A549 (cell line): ENCODE measurements around the gene SCYGR1. TPM values are rescaled to one million over a fixed set of nuclear protein-coding genes. Genes with fewer than 3 reads are reported as not detected.

Experiments
- ATAC-seq, 2 experiments: fragments of 200-7000 bp in 1 of 2; fragments of >200 bp in 1 of 2; cut with Nextera tagmentation in 1 of 2; cut with Tn5 transposase in 1 of 2; 3 replicates each; pipeline versions ENCODE4 v1.8.0 to v1.9.1; 2018 to 2020; ENCODE audit warnings: mild to moderate bottlenecking in 1 of 2, moderate library complexity in 1 of 2
- CTCF ChIA-PET: fragments of 300-600 bp; sonication (Branson Sonifier 250); formaldehyde crosslinking; extraction: SDS; loops from one replicate; lab custom pipeline; 2021; ENCODE audit warnings: antibody characterized with exemption, inconsistent platforms; lab: Yijun Ruan, JAX
- POLR2A ChIA-PET: fragments of 350-600 bp; formaldehyde crosslinking; extraction: SDS; loops from one replicate; lab custom pipeline; 2021; ENCODE audit warnings: antibody characterized with exemption, inconsistent platforms; lab: Yijun Ruan, JAX
- DNase-seq, 2 experiments: peaks; one replicate each; pipeline versions ENCODE4 v3.0.0 to v3.0.0-alpha.2; 2011 to 2016; ENCODE audit warnings: low read depth in 1 of 2, low spot score in 1 of 2
- FAIRE-seq: peaks from 2 replicates; lab custom pipeline; 2011; peaks lifted over from hg19 to GRCh38; lab: Jason Lieb, UNC
- H3K27ac ChIP-seq, 2 experiments: fragments of >200 bp; sonication (Bioruptor Twin); formaldehyde crosslinking; 3 replicates each; pipeline ENCODE4 v1.5.1; 2016 to 2017
- H3K4me1 ChIP-seq: fragments of >200 bp; sonication (Bioruptor Twin); formaldehyde crosslinking; 3 replicates; pipeline ENCODE4 v1.6.1; 2016
- H3K4me2 ChIP-seq: fragments of >200 bp; sonication (Bioruptor Twin); formaldehyde crosslinking; 3 replicates; pipeline ENCODE4 v1.6.1; 2016
- H3K4me3 ChIP-seq: fragments of >200 bp; sonication (Bioruptor Twin); formaldehyde crosslinking; 3 replicates; pipeline ENCODE4 v1.5.1; 2016
- H3K9me3 ChIP-seq: fragments of >200 bp; sonication (Bioruptor Twin); formaldehyde crosslinking; 3 replicates; pipeline ENCODE4 v1.6.1; 2016
- BCL3 ChIP-seq: fragments of >200 bp; sonication (Bioruptor Twin); formaldehyde crosslinking; IDR thresholded peaks from 3 replicates; pipeline ENCODE4 v1.6.1; 2016
- BHLHE40 ChIP-seq: IDR thresholded peaks from 2 replicates; pipeline ENCODE4 v1.6.1; 2012; ENCODE audit warnings: low read depth, low read length, inconsistent platforms
- HES2 ChIP-seq: fragments of >200 bp; sonication (Bioruptor Twin); formaldehyde crosslinking; IDR thresholded peaks from 2 replicates; pipeline ENCODE4 v1.6.1; 2016
- HOXB5 ChIP-seq: fragments of 250-450 bp; sonication (Bioruptor Pico); IDR thresholded peaks from 2 replicates; pipeline ENCODE4 v1.5.0; 2020; ENCODE audit warnings: mild to moderate bottlenecking, moderate library complexity
- POLR2A ChIP-seq: IDR thresholded peaks from 2 replicates; pipeline ENCODE4 v1.6.1; 2012; ENCODE audit warnings: mild to moderate bottlenecking, low read length
- RCOR1 ChIP-seq: fragments of 150-350 bp; IDR thresholded peaks from 2 replicates; pipeline ENCODE4 v1.6.1; 2014; ENCODE audit warnings: antibody characterized with exemption, low read length, low read depth
- RNF2 ChIP-seq: fragments of 200-600 bp; sonication (generic); IDR thresholded peaks from 2 replicates; pipeline ENCODE4 v1.6.1; 2016; ENCODE audit warnings: low read depth, mild to moderate bottlenecking, antibody characterized with exemption, moderate library complexity, borderline replicate concordance
- SMC3 ChIP-seq: fragments of >200 bp; sonication (Bioruptor Twin); formaldehyde crosslinking; IDR thresholded peaks from 3 replicates; pipeline ENCODE4 v1.6.1; 2018; ENCODE audit warnings: inconsistent platforms
- WGBS: methylation state at CpG from one replicate; pipeline ENCODE4 v1.1.6; 2017; ENCODE audit errors: missing lambda C conversion rate; 5-methylcytosine and 5-hydroxymethylcytosine counted together
- polyA plus RNA-seq, 4 experiments: library from polyadenylated mRNA; depleted of rRNA in 3 of 4; stranded (reverse); fragments of >200 nt; fragmentation: RNase III in 1 of 4; extraction: RNeasy Plus Mini Kit Qiagen cat#74134 plus additional on column Dnase treatment in 1 of 4; gene quantifications; 2 replicates in 3 of 4; 3 replicates in 1 of 4; pipeline ENCODE4 v1.2.3, GENCODE V29; 2011 to 2017

SCYGR1 gene
- polyA plus RNA-seq, 2 of the 4 experiments (the other 2 are of a cell fraction): not detected

- Histone ChIP-seq H3K27ac (no peak overlapping the region), H3K4me3 (no peak overlapping the region), H3K4me1 (peaks cover 29% of the 10 kb centered on the region), H3K9me3 (no peaks in the 10 kb centered on the region), H3K4me2 (no peak overlapping the region)
- ChIA-PET CTCF (interaction anchor here (1.1 to 2.1 kb wide), 3 partner anchors 9 to 66 kb away, joined by 3 to 8 read pairs (median 4); partner anchors contain the start of gene MFF), POLR2A (no interaction called here)
- ATAC-seq (no peak), FAIRE-seq (no peak), DNase-seq (no peak)
- no peak for TF ChIP-seq RNF2
- no peak for TF ChIP-seq POLR2A
- no peak for TF ChIP-seq RCOR1
- no peak for TF ChIP-seq HOXB5 (CRISPR knock-in tag)
- no peak for TF ChIP-seq BCL3
- TF ChIP-seq BHLHE40: no peak
- no peak for TF ChIP-seq HES2
- WGBS: 73% methylated on average over 6 of the region's 6 CpGs
Measured at GRCh38 chr2:227340106-227340505, 47.6 kb downstream of the SCYGR1 start.

- peaks cover 29% of the 10 kb centered on the region for H3K4me1 ChIP-seq
- WGBS: 4% methylated on average over 2 of the region's 2 CpGs
- TF ChIP-seq SMC3: no peak
- no peak overlapping the region for H3K4me3 ChIP-seq
- POLR2A ChIA-PET: no interaction called here
- H3K27ac ChIP-seq: peak overlapping the region; percentile 25 to 64; a peak in 3 of 6 replicates
- CTCF ChIA-PET: interaction anchor here (0.7 to 2.1 kb wide), 5 partner anchors 10 to 1287 kb away, joined by 3 to 8 read pairs (median 3); no protein-coding TSS in a partner anchor
- peak in 1 of 2 experiments; percentile 27 for DNase-seq
- FAIRE-seq: no peak
- peak; percentile 68 to 72; a peak in 5 of 6 replicates for ATAC-seq
- H3K4me2 ChIP-seq: peak overlapping the region; percentile 39
- no peaks in the 10 kb centered on the region for H3K9me3 ChIP-seq
Measured at GRCh38 chr2:227339098-227339599, 48.6 kb downstream of the SCYGR1 start.

Other genes starting within 250 kb of the SCYGR1 start
- 6.8 and 7.1 TPM in 2 replicates for gene COL4A4, start 223.7 kb downstream of the SCYGR1 start, polyA plus RNA-seq (2011; rRNA removed)
- gene COL4A4, start 223.7 kb downstream of the SCYGR1 start, polyA plus RNA-seq (2017; fragmentation: RNase III; extraction: RNeasy Plus Mini Kit Qiagen cat#74134 plus additional on column Dnase treatment): 1.4 to 2.2 TPM (median 1.7 TPM) in 3 replicates
- gene COL4A3, start 223.3 kb downstream of the SCYGR1 start, polyA plus RNA-seq (2011; rRNA removed): 6.8 and 7.4 TPM in 2 replicates
- 1.5 to 2.1 TPM (median 1.8 TPM) in 3 replicates for gene COL4A3, start 223.3 kb downstream of the SCYGR1 start, polyA plus RNA-seq (2017; fragmentation: RNase III; extraction: RNeasy Plus Mini Kit Qiagen cat#74134 plus additional on column Dnase treatment)
- 223 and 252 TPM in 2 replicates for gene MFF, start 62.7 kb downstream of the SCYGR1 start, polyA plus RNA-seq (2011; rRNA removed)
- 129 to 141 TPM (median 135 TPM) in 3 replicates for gene MFF, start 62.7 kb downstream of the SCYGR1 start, polyA plus RNA-seq (2017; fragmentation: RNase III; extraction: RNeasy Plus Mini Kit Qiagen cat#74134 plus additional on column Dnase treatment)
- 136 and 160 TPM in 2 replicates for gene TM4SF20, start 8.6 kb downstream of the SCYGR1 start, polyA plus RNA-seq (2011; rRNA removed)
- gene TM4SF20, start 8.6 kb downstream of the SCYGR1 start, polyA plus RNA-seq (2017; fragmentation: RNase III; extraction: RNeasy Plus Mini Kit Qiagen cat#74134 plus additional on column Dnase treatment): 37.5 to 59.3 TPM (median 42.7 TPM) in 3 replicates
- 384 and 415 TPM in 2 replicates for gene AGFG1, start 84.2 kb upstream of the SCYGR1 start, polyA plus RNA-seq (2011; rRNA removed)
- gene AGFG1, start 84.2 kb upstream of the SCYGR1 start, polyA plus RNA-seq (2017; fragmentation: RNase III; extraction: RNeasy Plus Mini Kit Qiagen cat#74134 plus additional on column Dnase treatment): 96.9 to 104 TPM (median 100 TPM) in 3 replicates
- not detected in 2 replicates for gene SCYGR2, start 210.9 kb upstream of the SCYGR1 start, polyA plus RNA-seq (2011; rRNA removed)
- not detected in 3 replicates for gene SCYGR2, start 210.9 kb upstream of the SCYGR1 start, polyA plus RNA-seq (2017; fragmentation: RNase III; extraction: RNeasy Plus Mini Kit Qiagen cat#74134 plus additional on column Dnase treatment)
- gene SCYGR3, start 226.9 kb upstream of the SCYGR1 start, polyA plus RNA-seq (2011; rRNA removed): not detected in 2 replicates
- gene SCYGR3, start 226.9 kb upstream of the SCYGR1 start, polyA plus RNA-seq (2017; fragmentation: RNase III; extraction: RNeasy Plus Mini Kit Qiagen cat#74134 plus additional on column Dnase treatment): not detected in 3 replicates
- not detected in 2 replicates for gene SCYGR4, start 229.5 kb upstream of the SCYGR1 start, polyA plus RNA-seq (2011; rRNA removed)
- gene SCYGR4, start 229.5 kb upstream of the SCYGR1 start, polyA plus RNA-seq (2017; fragmentation: RNase III; extraction: RNeasy Plus Mini Kit Qiagen cat#74134 plus additional on column Dnase treatment): not detected in 3 replicates